CD8-positive, alpha-beta memory T cell (primary cell): ENCODE measurements around the gene KLF2. TPM values are rescaled to one million over a fixed set of nuclear protein-coding genes. Genes with fewer than 3 reads are reported as not detected.
"Not testable (repeated sequence)": the region's sequence is repeated elsewhere in the genome, so short reads cannot be mapped to it uniquely, and the experiment has no call there.

ENCODE experiments used
- CTCF ChIA-PET: fragments of 350-600 bp; sonication (Branson Sonifier 250); formaldehyde crosslinking; loops from one replicate; lab custom pipeline; 2021; ENCODE audit warnings: antibody characterized with exemption; lab: Charles Lee
- POLR2A ChIA-PET: fragments of 350-600 bp; sonication (Branson Sonifier 250); formaldehyde crosslinking; loops from one replicate; lab custom pipeline; 2021; ENCODE audit warnings: antibody characterized with exemption; lab: Charles Lee
- DNase-seq, 5 donors: peaks; one replicate each; pipeline versions ENCODE4 v3.0.0 to v3.0.0-alpha.2; 2020 to 2022; ENCODE audit warnings: mixed read lengths in 1 of 5
- H3K27ac ChIP-seq: one replicate; pipeline ENCODE4 v1.7.0; 2013; ENCODE audit warnings: low read depth, mild to moderate bottlenecking, low read length, moderate library complexity
- H3K27me3 ChIP-seq: 2 replicates; pipeline ENCODE4 v1.7.0; 2013; ENCODE audit warnings: low read length, mild to moderate bottlenecking; ENCODE audit not compliant: insufficient read depth, poor library complexity, severe bottlenecking
- H3K36me3 ChIP-seq: 2 replicates; pipeline ENCODE4 v1.7.0; 2013; ENCODE audit warnings: mild to moderate bottlenecking, low read length, moderate library complexity; ENCODE audit not compliant: insufficient read depth
- H3K4me1 ChIP-seq: 2 replicates; pipeline ENCODE4 v1.7.0; 2013; ENCODE audit warnings: mild to moderate bottlenecking, low read length, moderate library complexity; ENCODE audit not compliant: insufficient read depth
- H3K4me3 ChIP-seq: 2 replicates; pipeline ENCODE4 v1.7.0; 2013; ENCODE audit warnings: mild to moderate bottlenecking, low read length
- H3K9me3 ChIP-seq: 2 replicates; pipeline ENCODE4 v1.7.0; 2013; ENCODE audit warnings: mild to moderate bottlenecking, low read length
- H3K27ac Mint-ChIP-seq, 8 donors: one replicate each; pipeline ENCODE4 v1.8.0; 2020 to 2021; ENCODE audit warnings: mixed read lengths in 8 of 8, mild to moderate bottlenecking in 6 of 8, inconsistent platforms in 3 of 8, moderate library complexity in 3 of 8
- H3K27me3 Mint-ChIP-seq, 2 donors: one replicate each; pipeline ENCODE4 v1.8.0; 2020 to 2021; ENCODE audit warnings: mixed read lengths in 2 of 2, mild to moderate bottlenecking in 1 of 2, moderate library complexity in 1 of 2
- H3K36me3 Mint-ChIP-seq, 3 donors: one replicate each; pipeline ENCODE4 v1.8.0; 2020 to 2021; ENCODE audit warnings: mixed read lengths in 3 of 3, inconsistent platforms in 1 of 3, mild to moderate bottlenecking in 1 of 3
- H3K4me1 Mint-ChIP-seq, 3 donors: one replicate each; pipeline ENCODE4 v1.8.0; 2020 to 2021; ENCODE audit warnings: mixed read lengths in 3 of 3, inconsistent platforms in 1 of 3, mild to moderate bottlenecking in 1 of 3
- H3K4me3 Mint-ChIP-seq, 7 donors: one replicate each; pipeline ENCODE4 v1.8.0; 2020 to 2021; ENCODE audit warnings: mixed read lengths in 7 of 7, mild to moderate bottlenecking in 6 of 7, moderate library complexity in 4 of 7, inconsistent platforms in 2 of 7
- H3K9me3 Mint-ChIP-seq, 5 donors: one replicate each; pipeline ENCODE4 v1.8.0; 2020 to 2022; ENCODE audit warnings: mixed read lengths in 5 of 5, mild to moderate bottlenecking in 3 of 5, moderate library complexity in 2 of 5, inconsistent platforms in 1 of 5
- polyA plus RNA-seq: library from polyadenylated mRNA; unstranded; fragments of 300-500 nt; fragmentation: Illumina TruSeq; gene quantifications from one replicate; pipeline ENCODE4 v1.2.3, GENCODE V29; 2021
- total RNA-seq, 2 experiments: library from RNA; stranded (reverse); gene quantifications; one replicate each; pipeline ENCODE4 v1.2.3, GENCODE V29; 2021

The KLF2 gene
- total RNA-seq, result 10 to 100 TPM; 33.7 to 37.5 TPM
- 219 TPM for polyA plus RNA-seq

DNA sequence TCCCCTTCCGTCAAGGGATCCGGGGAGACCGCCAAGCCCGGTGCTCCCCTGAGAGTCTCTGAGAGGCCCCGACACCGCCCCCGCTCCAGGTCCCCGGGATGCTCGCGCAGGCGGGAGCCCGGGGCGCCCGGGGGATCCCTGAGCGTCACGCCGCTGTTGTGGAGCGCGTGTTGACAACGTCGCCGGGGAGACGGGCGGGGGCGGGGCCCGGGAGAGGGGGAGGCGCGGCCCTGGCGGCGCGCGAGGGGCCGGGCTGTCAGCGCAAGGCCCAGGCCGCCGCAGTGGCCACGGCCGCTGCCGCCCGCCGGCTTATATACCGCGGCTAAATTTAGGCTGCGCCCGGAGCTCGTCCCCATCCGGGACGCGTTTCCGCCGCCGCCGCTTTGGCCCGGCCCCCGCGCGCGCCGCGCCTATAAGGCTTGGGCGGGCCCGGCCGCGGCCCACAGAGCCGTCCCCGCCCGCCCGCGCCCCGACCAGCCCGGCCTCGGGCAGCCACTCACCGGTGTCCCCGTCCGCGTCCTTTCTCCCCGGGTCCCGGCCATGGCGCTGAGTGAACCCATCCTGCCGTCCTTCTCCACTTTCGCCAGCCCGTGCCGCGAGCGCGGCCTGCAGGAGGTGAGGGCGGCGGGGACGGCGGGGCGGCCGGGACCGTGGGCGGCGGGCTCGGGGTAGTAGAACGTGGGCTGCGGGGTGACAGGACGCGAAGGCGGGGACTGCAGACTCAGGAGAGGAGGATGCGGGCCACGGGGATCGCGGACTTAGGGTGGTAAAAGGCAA, at the start of gene KLF2:
TSS of gene KLF2 (plus strand) at position 443 of the 777 bp plus-strand sequence. CDS start at position 541, 98 bp downstream.
- Mint-ChIP-seq H3K9me3 (peaks cover 0 to 19% (median 15%) of the 10 kb centered on the region in 5 donors), H3K4me1 (peaks cover 29 to 55% (median 38%) of the 10 kb centered on the region in 3 donors), H3K4me3 (peak within 1 kb of the TSS; percentile 78 to 100 (median 81)), H3K36me3 (peaks cover 34 to 41% (median 37%) of the 10 kb centered on the region in 3 donors), H3K27ac (peak within 1 kb of the TSS; percentile 91 to 99 (median 97)), H3K27me3 (peaks cover 0 to 37% of the 10 kb centered on the region in 2 donors)
- peaks cover 37% of the 10 kb centered on the region for H3K4me1 ChIP-seq
- H3K9me3 ChIP-seq, result no peaks in the 10 kb centered on the region
- H3K27ac ChIP-seq, result peak within 1 kb of the TSS; percentile 100
- H3K36me3 ChIP-seq, result peaks cover 34% of the 10 kb centered on the region
- DNase-seq, result peak; percentile 93 to 98 (median 95)
- ChIA-PET POLR2A (interaction anchor here (0.5 to 13.3 kb wide), 26 partner anchors 12 to 1841 kb away, joined by 3 to 1176 read pairs (median 4); partner anchors contain the start of genes AKAP8L, AP1M1 and FAM32A), CTCF (interaction anchor here (0.6 to 22.1 kb wide), 7 partner anchors 9 to 73 kb away, joined by 3 to 403 read pairs (median 3); no protein-coding TSS in a partner anchor)
- peak within 1 kb of the TSS; percentile 100 for H3K4me3 ChIP-seq
- no peaks in the 10 kb centered on the region for H3K27me3 ChIP-seq

DNA sequence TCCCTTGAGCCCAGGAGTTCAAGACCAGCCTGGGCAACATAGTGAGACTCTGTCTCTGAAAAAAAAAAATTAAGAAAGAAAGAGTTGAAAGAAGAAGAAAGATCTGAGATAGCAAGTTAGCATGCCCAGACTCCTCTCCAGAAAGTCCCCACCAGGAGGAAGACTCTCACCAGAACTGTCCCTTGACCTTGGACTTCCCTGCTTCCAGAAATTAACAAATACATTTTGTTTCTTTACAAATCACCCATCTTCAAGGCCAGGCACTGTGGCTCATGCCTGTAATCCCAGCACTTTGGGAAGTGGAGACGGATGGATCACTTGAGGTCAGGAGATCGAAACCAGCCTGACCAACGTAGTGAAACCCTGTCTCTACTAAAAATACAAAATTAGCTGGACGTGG, 44.3 kb upstream of the KLF2 start:
- Mint-ChIP-seq H3K36me3 (no peaks in the 10 kb centered on the region), H3K9me3 (no peaks in the 10 kb centered on the region), H3K4me1 (peaks cover 16 to 22% (median 17%) of the 10 kb centered on the region in 3 donors), H3K4me3 (no peak overlapping the region), H3K27ac (no peak overlapping the region), H3K27me3 (peaks cover 2 to 4% of the 10 kb centered on the region in 2 donors)
- peaks cover 16% of the 10 kb centered on the region for H3K4me1 ChIP-seq
- H3K27me3 ChIP-seq, result no peaks in the 10 kb centered on the region
- DNase-seq, result no peak
- ChIA-PET CTCF (interaction anchor here (1.4 kb wide), 1 partner anchor 33 kb away, joined by 4 read pairs; no protein-coding TSS in a partner anchor), POLR2A (no interaction called here)
- H3K27ac ChIP-seq, result no peak overlapping the region
- H3K9me3 ChIP-seq, result no peaks in the 10 kb centered on the region
- no peak overlapping the region for H3K4me3 ChIP-seq
- H3K36me3 ChIP-seq, result no peaks in the 10 kb centered on the region

DNA sequence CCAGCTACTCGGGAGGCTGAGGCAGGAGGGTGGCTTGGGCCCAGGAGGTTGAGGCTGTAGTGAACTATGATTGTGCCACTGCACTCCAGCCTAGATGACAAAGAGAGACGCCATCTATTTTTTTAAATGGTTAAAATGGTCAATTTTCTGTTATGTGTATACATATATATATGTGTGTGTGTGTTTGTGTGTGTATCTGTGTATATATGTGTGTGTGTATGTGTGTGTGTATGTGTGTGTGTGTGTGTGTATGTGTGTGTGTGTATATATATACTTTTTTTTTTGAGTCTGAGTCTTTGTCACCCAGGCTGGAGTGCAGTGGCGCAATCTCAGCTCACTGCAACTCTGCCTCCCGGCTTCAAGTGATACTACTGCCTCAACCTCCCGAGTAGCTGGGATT, 42.9 kb upstream of the KLF2 start:
- H3K9me3 ChIP-seq, result no peaks in the 10 kb centered on the region
- H3K27ac ChIP-seq, result no peak overlapping the region
- no peak for DNase-seq
- Mint-ChIP-seq H3K9me3 (no peaks in the 10 kb centered on the region), H3K27ac (no peak overlapping the region), H3K27me3 (peaks cover 4% of the 10 kb centered on the region in 2 donors), H3K4me3 (no peak overlapping the region), H3K4me1 (peaks cover 18 to 32% (median 22%) of the 10 kb centered on the region in 3 donors), H3K36me3 (no peaks in the 10 kb centered on the region)
- H3K36me3 ChIP-seq, result no peaks in the 10 kb centered on the region
- CTCF ChIA-PET, result interaction anchor here (1.1 to 1.4 kb wide), 2 partner anchors 21 to 34 kb away, joined by 3 to 4 read pairs; no protein-coding TSS in a partner anchor
- H3K4me3 ChIP-seq, result no peak overlapping the region
- POLR2A ChIA-PET, result no interaction called here
- no peaks in the 10 kb centered on the region for H3K27me3 ChIP-seq
- peaks cover 25% of the 10 kb centered on the region for H3K4me1 ChIP-seq

DNA sequence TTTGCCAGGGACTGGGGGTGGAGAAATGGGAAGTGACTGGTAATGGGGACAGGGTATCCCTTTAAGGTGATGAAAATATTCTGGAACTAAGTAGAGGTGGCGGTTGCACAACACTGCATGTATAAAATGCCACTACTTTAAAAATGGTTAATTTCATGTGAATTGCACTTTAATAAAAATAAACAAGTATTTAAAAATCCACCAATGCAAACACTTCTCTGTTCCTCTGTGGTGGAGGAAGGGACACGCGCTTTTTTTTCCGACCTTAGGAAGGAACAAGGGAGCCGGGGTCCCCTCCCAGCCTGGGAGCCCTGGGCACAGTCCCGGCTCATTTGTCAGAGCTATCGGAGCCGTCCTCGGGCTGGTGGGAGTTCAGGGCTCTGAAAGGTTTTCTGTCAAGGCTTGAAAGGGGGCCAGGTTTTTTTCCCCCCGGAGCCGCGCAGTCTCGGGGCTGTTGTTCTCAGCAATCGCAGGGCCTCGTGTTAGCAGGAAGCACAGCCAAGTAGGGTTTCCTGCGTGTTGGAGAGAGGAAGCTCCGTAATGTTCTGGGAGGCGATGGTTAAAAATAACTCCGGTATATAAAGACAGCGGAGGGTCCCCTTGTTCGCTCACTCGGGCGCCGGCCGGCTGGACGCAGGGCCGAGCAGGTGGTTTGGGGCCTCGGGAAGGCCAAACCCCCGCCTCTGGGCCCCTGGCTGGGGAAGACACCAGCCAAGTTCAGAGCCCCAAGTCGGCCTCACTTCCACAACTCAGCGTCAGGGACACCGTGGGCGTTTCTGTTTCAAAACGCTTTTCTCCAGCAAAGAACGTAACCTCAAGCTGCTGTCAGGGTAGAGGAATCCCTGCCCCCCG, 41.2 kb upstream of the KLF2 start:
- Histone ChIP-seq H3K36me3 (no peaks in the 10 kb centered on the region), H3K27me3 (no peaks in the 10 kb centered on the region), H3K9me3 (no peaks in the 10 kb centered on the region), H3K4me3 (peak overlapping the region; percentile 41), H3K27ac (peak overlapping the region; percentile 16), H3K4me1 (peaks cover 27% of the 10 kb centered on the region)
- Mint-ChIP-seq H3K27ac (peak overlapping the region in 5 of 8 donors; percentile 29 to 77 (median 74)), H3K36me3 (no peaks in the 10 kb centered on the region), H3K4me1 (peaks cover 22 to 34% (median 25%) of the 10 kb centered on the region in 3 donors), H3K9me3 (no peaks in the 10 kb centered on the region), H3K27me3 (peaks cover 6 to 9% of the 10 kb centered on the region in 2 donors), H3K4me3 (peak overlapping the region in 6 of 7 donors; percentile 16 to 71 (median 60))
- CTCF ChIA-PET, result interaction anchor here (1.2 to 1.3 kb wide), 2 partner anchors 9 to 35 kb away, joined by 3 to 5 read pairs; no protein-coding TSS in a partner anchor
- peak in 3 of 5 donors; percentile 34 to 74 (median 55) for DNase-seq
- POLR2A ChIA-PET, result interaction anchor here (0.5 to 1.5 kb wide), 4 partner anchors 16 to 41 kb away, joined by 3 to 9 read pairs (median 4); partner anchors contain the start of gene KLF2

DNA sequence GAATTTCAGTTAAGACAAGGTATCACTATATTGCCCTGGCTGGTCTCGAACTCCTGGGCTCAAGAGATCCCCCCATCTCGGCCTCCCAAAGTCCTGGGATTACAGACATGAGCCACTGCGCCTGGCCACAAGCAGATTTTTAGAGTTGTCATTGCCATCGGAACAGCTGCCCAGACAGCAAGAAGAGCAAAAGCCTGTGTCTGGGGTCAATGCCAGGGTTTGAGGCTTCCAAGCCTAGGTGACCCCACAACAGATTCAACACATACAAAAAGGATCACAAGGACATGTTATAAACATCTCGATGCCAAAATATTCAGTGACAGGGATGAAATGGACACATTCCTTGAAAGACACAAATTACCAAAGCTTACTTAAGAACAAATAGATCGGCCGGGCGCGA, 40.1 kb upstream of the KLF2 start:
- H3K4me1 Mint-ChIP-seq, result peaks cover 24 to 35% (median 25%) of the 10 kb centered on the region in 3 donors
- H3K9me3 Mint-ChIP-seq, result no peaks in the 10 kb centered on the region
- H3K4me3 Mint-ChIP-seq, result peak overlapping the region in 4 of 7 donors; percentile 16 to 71 (median 38)
- no peaks in the 10 kb centered on the region for H3K36me3 Mint-ChIP-seq
- Histone ChIP-seq H3K27me3 (no peaks in the 10 kb centered on the region), H3K36me3 (no peaks in the 10 kb centered on the region), H3K9me3 (no peaks in the 10 kb centered on the region), H3K27ac (no peak overlapping the region), H3K4me1 (peaks cover 27% of the 10 kb centered on the region), H3K4me3 (no peak overlapping the region)
- no peak for DNase-seq
- ChIA-PET POLR2A (interaction anchor here (0.9 to 1.5 kb wide), 2 partner anchors 18 to 40 kb away, joined by 3 to 4 read pairs; partner anchors contain the start of gene KLF2), CTCF (interaction anchor here (1.2 to 1.3 kb wide), 2 partner anchors 8 to 36 kb away, joined by 3 to 5 read pairs; no protein-coding TSS in a partner anchor)
- H3K27ac Mint-ChIP-seq, result peak overlapping the region in 4 of 8 donors; percentile 12 to 54 (median 44)
- H3K27me3 Mint-ChIP-seq, result peaks cover 6 to 11% of the 10 kb centered on the region in 2 donors

DNA sequence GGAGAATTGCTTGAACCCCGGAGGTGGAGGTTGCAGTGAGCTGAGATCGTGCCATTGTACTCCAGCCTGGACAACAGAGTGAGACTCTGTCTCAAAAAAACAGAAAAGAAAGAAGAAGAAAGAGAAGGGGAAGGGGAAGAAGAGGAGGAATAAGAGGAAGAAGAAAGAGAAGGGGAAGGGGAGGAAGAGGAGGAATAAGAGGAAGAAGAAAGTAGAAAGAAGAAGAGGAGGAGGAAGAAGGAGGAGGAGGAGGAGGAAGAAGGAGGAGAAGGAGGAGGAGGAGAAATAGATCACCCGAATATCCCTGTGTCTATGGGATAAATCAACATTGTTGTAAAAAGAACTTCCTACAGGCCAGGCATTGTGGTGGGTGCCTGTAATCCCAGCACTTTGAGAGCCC, 39.5 kb upstream of the KLF2 start:
- Mint-ChIP-seq H3K4me1 (peaks cover 26 to 38% (median 27%) of the 10 kb centered on the region in 3 donors), H3K27me3 (peaks cover 6 to 13% of the 10 kb centered on the region in 2 donors), H3K4me3 (peak overlapping the region in 1 of 7 donors; percentile 54), H3K27ac (peak overlapping the region in 1 of 8 donors; percentile 19)
- H3K9me3 ChIP-seq, H3K9me3 Mint-ChIP-seq, CTCF ChIA-PET, H3K4me3 ChIP-seq, H3K36me3 ChIP-seq, DNase-seq, H3K27me3 ChIP-seq, H3K36me3 Mint-ChIP-seq, POLR2A ChIA-PET, H3K27ac ChIP-seq: not testable (repeated sequence)
- peaks cover 27% of the 10 kb centered on the region for H3K4me1 ChIP-seq

DNA sequence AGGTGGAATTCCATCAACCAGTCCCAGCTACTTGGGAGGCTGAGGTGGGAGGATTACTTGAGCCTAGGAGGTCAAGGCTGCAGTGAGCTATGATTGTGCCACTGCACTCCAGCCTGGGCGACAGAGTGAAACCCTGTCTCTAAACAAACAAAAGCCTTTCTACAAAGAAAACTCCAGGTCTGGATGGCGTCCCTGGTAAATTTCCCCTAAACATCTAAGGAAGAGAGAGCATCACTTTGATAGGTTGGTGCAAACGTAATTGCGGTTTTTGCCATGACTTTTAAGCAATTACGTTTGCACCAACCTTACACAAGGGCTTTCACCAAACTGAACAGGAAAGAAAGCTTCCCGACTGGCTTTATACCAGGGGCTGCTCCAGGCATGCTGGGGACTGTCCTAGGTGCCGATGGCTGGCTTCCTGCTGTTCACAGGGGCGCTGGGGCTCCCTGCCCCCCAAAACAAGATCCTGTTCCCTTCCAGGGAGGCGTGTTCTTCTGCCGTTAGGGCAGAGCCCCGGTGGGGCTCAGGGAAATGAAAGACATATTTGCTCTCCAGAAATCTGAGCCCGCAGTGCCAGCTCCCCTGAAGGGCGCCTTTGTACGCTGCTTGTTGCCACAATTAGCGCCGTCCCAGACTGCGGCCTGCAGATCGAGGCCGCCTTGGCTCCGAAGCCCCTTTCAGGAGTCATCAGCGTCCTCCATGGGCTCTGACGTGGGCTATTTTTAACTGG, 38.7 kb upstream of the KLF2 start:
- peaks cover 24 to 38% (median 27%) of the 10 kb centered on the region in 3 donors for H3K4me1 Mint-ChIP-seq
- H3K27ac Mint-ChIP-seq, result no peak overlapping the region
- POLR2A ChIA-PET, result no interaction called here
- H3K27me3 Mint-ChIP-seq, result peaks cover 6 to 16% of the 10 kb centered on the region in 2 donors
- no peaks in the 10 kb centered on the region for H3K9me3 ChIP-seq
- H3K27me3 ChIP-seq, result no peaks in the 10 kb centered on the region
- CTCF ChIA-PET, result interaction anchor here (1.1 kb wide), 1 partner anchor 97 kb away, joined by 3 read pairs; no protein-coding TSS in a partner anchor
- no peaks in the 10 kb centered on the region for H3K36me3 ChIP-seq
- no peaks in the 10 kb centered on the region for H3K36me3 Mint-ChIP-seq
- H3K4me1 ChIP-seq, result peaks cover 27% of the 10 kb centered on the region
- peak in 1 of 5 donors; percentile 38 for DNase-seq
- no peaks in the 10 kb centered on the region for H3K9me3 Mint-ChIP-seq
- no peak overlapping the region for H3K4me3 Mint-ChIP-seq
- no peak overlapping the region for H3K27ac ChIP-seq
- H3K4me3 ChIP-seq, result peak overlapping the region; percentile 28
